Neuronal stem cell (in vitro differentiated cells): ENCODE data around the gene CDC42BPA.
A peak's percentile ranks its signal among the peaks of the same experiment; 100 is the strongest.
"Not testable (repeated sequence)": the region's sequence is repeated elsewhere in the genome, so short reads cannot be mapped to it uniquely, and the experiment has no call there.

Experiments used
- DNase-seq: peaks from one replicate; pipeline ENCODE4 v3.0.0-alpha.2; 2013; ENCODE audit warnings: low spot score
- H2AFZ ChIP-seq: one replicate; pipeline ENCODE4 v1.6.1; 2013; ENCODE audit warnings: mild to moderate bottlenecking, low read length, inconsistent platforms
- H2AK5ac ChIP-seq: 2 replicates; pipeline ENCODE4 v1.6.1; 2013; ENCODE audit warnings: low read depth, mild to moderate bottlenecking, inconsistent platforms, low read length, moderate library complexity, mixed read lengths
- H2BK120ac ChIP-seq: 2 replicates; pipeline ENCODE4 v1.6.1; 2013; ENCODE audit warnings: low read depth, mild to moderate bottlenecking, inconsistent platforms, low read length, moderate library complexity, mixed read lengths
- H2BK12ac ChIP-seq: one replicate; pipeline ENCODE4 v1.6.1; 2013; ENCODE audit warnings: low read length, inconsistent platforms
- H2BK15ac ChIP-seq: 2 replicates; pipeline ENCODE4 v1.6.1; 2013; ENCODE audit warnings: mild to moderate bottlenecking, low read length, inconsistent platforms, mixed read lengths
- H2BK5ac ChIP-seq: one replicate; pipeline ENCODE4 v1.6.1; 2013; ENCODE audit warnings: inconsistent platforms, mild to moderate bottlenecking, low read length, moderate library complexity
- H3K14ac ChIP-seq: one replicate; pipeline ENCODE4 v1.6.1; 2013; ENCODE audit warnings: low read length, inconsistent platforms
- H3K18ac ChIP-seq: 2 replicates; pipeline ENCODE4 v1.6.1; 2013; ENCODE audit warnings: low read length, inconsistent platforms
- H3K23ac ChIP-seq: 2 replicates; pipeline ENCODE4 v1.6.1; 2013; ENCODE audit warnings: low read depth, mild to moderate bottlenecking, mixed read lengths, low read length, inconsistent platforms; ENCODE audit not compliant: poor library complexity
- H3K27ac ChIP-seq: replicated peaks from 3 replicates; pipeline ENCODE4 v1.5.1; 2013; ENCODE audit warnings: low read length, inconsistent platforms
- H3K27me3 ChIP-seq, 3 experiments: 2 replicates each; pipeline ENCODE4 v1.6.1; 2013; ENCODE audit warnings: low read length in 3 of 3, mild to moderate bottlenecking in 2 of 3, inconsistent platforms in 1 of 3, low read depth in 1 of 3, mixed read lengths in 1 of 3, moderate library complexity in 1 of 3; ENCODE audit not compliant: control insufficient read depth in 3 of 3, insufficient read depth in 3 of 3
- H3K36me3 ChIP-seq, 2 donors: replicated peaks in 1 of 2; 2 replicates each; pipeline ENCODE4 v1.6.1; 2013; ENCODE audit warnings: low read length in 2 of 2; ENCODE audit not compliant: control insufficient read depth in 2 of 2, insufficient read depth in 2 of 2
- H3K4ac ChIP-seq: 2 replicates; pipeline ENCODE4 v1.6.1; 2013; ENCODE audit warnings: inconsistent platforms, mild to moderate bottlenecking, low read length, moderate library complexity
- H3K4me1 ChIP-seq, 2 donors: 1 replicate in 1 of 2; 2 replicates in 1 of 2; pipeline ENCODE4 v1.6.1; 2013; ENCODE audit warnings: low read length in 2 of 2, low read depth in 1 of 2; ENCODE audit not compliant: control insufficient read depth in 2 of 2, insufficient read depth in 1 of 2
- H3K4me2 ChIP-seq: one replicate; pipeline ENCODE4 v1.6.1; 2013; ENCODE audit warnings: mild to moderate bottlenecking, low read length, inconsistent platforms; ENCODE audit not compliant: insufficient read depth, poor library complexity, severe bottlenecking
- H3K4me3 ChIP-seq, 2 donors: 2 replicates each; pipeline ENCODE4 v1.5.1; 2013; ENCODE audit warnings: low read length in 2 of 2, mild to moderate bottlenecking in 2 of 2, inconsistent platforms in 1 of 2, moderate library complexity in 1 of 2
- H3K79me1 ChIP-seq: one replicate; pipeline ENCODE4 v1.6.1; 2013; ENCODE audit warnings: low read depth, mild to moderate bottlenecking, inconsistent platforms, low read length, moderate library complexity
- H3K9ac ChIP-seq: one replicate; pipeline ENCODE4 v1.6.1; 2013; ENCODE audit warnings: mild to moderate bottlenecking, low read depth, low read length, inconsistent platforms; ENCODE audit not compliant: poor library complexity
- H3K9me3 ChIP-seq, 2 donors: replicated peaks in 1 of 2; 2 replicates each; pipeline versions ENCODE3 to v1.6.1; 2013; ENCODE audit warnings: low read length in 2 of 2, mild to moderate bottlenecking in 2 of 2, inconsistent platforms in 1 of 2, low read depth in 1 of 2, mixed read lengths in 1 of 2, moderate library complexity in 1 of 2; ENCODE audit not compliant: control insufficient read depth in 2 of 2, insufficient read depth in 1 of 2
- H4K8ac ChIP-seq: one replicate; pipeline ENCODE4 v1.6.1; 2013; ENCODE audit warnings: low read depth, mild to moderate bottlenecking, inconsistent platforms, low read length, moderate library complexity
- H4K91ac ChIP-seq: one replicate; pipeline ENCODE4 v1.6.1; 2013; ENCODE audit warnings: low read length, low read depth, mild to moderate bottlenecking, inconsistent platforms; ENCODE audit not compliant: poor library complexity
- WGBS, 2 donors: extraction: QIAGEN DNeasy Blood & Tissue Kit; methylation state at CpG; one replicate each; pipeline ENCODE4 v1.1.7; 2013; ENCODE audit warnings: missing lambda C conversion rate in 2 of 2, mixed read lengths in 1 of 2; ENCODE audit not compliant: insufficient read length in 2 of 2, insufficient replicate concordance in 1 of 2; ENCODE audit errors: extremely low coverage in 2 of 2; 5-methylcytosine and 5-hydroxymethylcytosine counted together

Gene CDC42BPA

DNA sequence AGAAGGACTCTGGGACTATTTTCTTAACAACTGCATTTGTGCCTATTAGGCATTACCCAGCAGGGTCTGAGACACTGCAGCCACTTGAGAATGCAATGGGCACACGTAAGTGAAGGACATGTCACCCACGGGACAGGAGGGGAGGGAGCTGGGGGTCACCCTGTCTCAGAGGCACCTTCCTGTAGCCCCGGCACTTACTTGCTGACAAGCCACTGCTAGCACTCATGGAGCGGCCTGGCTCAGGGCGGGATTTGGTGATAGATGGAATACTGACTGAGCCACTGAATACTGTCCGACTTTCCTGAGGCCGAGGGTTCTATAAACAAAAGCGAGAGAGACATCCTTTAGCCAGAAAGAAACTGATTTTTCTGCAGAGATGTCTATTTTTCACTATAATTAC, 313.5 kb downstream of the CDC42BPA start:
- Histone ChIP-seq H3K4ac (no peak overlapping the region), H2BK15ac (no peak overlapping the region), H3K4me3 (peak overlapping the region in 1 of 2 donors; percentile 52), H3K36me3 (peaks cover 4 to 37% of the 10 kb centered on the region in 2 donors), H3K18ac (no peak overlapping the region), H2AFZ (no peak overlapping the region), H2BK12ac (no peak overlapping the region), H4K91ac (no peak overlapping the region), H3K14ac (no peak overlapping the region), H3K23ac (no peak overlapping the region), H3K9me3 (no peaks in the 10 kb centered on the region), H2BK5ac (no peak overlapping the region), H2AK5ac (no peak overlapping the region), H3K4me1 (peaks cover 0 to 1% of the 10 kb centered on the region in 2 donors), H2BK120ac (no peak overlapping the region), H3K79me1 (no peaks in the 10 kb centered on the region), H4K8ac (no peak overlapping the region), H3K27ac (no peak overlapping the region), H3K27me3 (no peaks in the 10 kb centered on the region), H3K9ac (no peak overlapping the region), H3K4me2 (no peak overlapping the region)
- no CpG with 5 or more reads among the region's 8 CpGs for WGBS, 2 donors
- DNase-seq = no peak

DNA sequence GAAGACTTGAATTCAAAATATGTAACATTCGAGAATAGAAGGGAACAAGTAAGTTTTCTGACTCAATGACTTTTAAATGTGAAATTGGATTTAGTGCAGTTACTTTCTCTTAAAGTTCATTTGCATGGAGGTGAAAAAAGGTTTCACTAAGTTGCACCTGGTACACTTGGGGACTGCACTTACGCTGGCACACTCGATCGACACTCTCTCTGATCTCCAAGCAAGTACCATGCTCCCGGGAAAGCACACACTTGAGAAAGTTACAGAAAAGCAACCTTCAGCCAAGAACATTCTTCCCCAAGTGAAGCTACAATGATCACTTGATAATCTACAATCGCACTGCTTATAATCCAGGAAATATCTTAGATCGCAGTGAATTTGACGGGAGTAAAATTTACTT, 315.1 kb downstream of the CDC42BPA start:
- no peak overlapping the region for H2BK5ac ChIP-seq
- WGBS, 2 donors = no CpG with 5 or more reads among the region's 8 CpGs

DNA sequence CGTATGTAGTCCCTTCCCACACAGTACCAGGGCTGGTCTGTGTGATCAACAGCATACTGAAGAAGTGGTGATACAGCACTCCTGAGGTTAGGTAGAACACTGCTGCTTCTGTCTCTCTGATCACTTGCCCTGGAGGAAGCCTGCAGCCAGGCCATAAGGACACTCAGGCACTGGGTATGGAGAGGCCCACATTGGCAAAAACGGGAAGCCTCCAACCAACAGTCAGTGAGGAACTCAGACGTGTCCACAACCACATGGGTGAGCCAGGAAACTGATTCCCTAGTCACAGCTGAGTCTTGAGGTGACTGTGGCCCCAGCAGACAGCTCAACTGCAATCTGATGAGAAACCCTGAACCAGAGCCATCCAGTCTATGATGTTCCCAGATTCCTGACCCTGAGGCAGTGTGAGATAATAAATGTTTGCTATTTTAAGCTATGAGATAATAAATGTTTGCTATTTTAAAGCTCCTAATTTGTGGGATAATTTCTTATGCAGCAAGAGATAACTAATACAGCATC, 315.7 kb downstream of the CDC42BPA start:
- no peaks in the 10 kb centered on the region for H3K9me3 ChIP-seq
- no peak overlapping the region for H3K4ac ChIP-seq
- H4K91ac ChIP-seq = no peak overlapping the region
- H3K23ac ChIP-seq = no peak overlapping the region
- H2BK120ac ChIP-seq = no peak overlapping the region
- no peak overlapping the region for H3K18ac ChIP-seq
- no peak overlapping the region for H3K14ac ChIP-seq
- no CpG with 5 or more reads among the region's 3 CpGs for WGBS, 2 donors
- no peak overlapping the region for H3K4me2 ChIP-seq
- H2AFZ ChIP-seq = no peak overlapping the region
- H2BK15ac ChIP-seq = no peak overlapping the region
- H3K9ac ChIP-seq = no peak overlapping the region
- peaks cover 0 to 1% of the 10 kb centered on the region in 2 donors for H3K4me1 ChIP-seq
- no peak overlapping the region for H2BK5ac ChIP-seq
- peaks cover 4 to 37% of the 10 kb centered on the region in 2 donors for H3K36me3 ChIP-seq
- H3K4me3 ChIP-seq = no peak overlapping the region
- no peak overlapping the region for H4K8ac ChIP-seq
- H3K27ac ChIP-seq = no peak overlapping the region
- no peak overlapping the region for H2BK12ac ChIP-seq
- no peak for DNase-seq
- H3K79me1 ChIP-seq = no peaks in the 10 kb centered on the region
- H2AK5ac ChIP-seq = no peak overlapping the region
- no peaks in the 10 kb centered on the region for H3K27me3 ChIP-seq

More for the DNA sequence above, 315.1 kb downstream of the CDC42BPA start:
- H3K23ac ChIP-seq = no peak overlapping the region
- H3K9me3 ChIP-seq = no peaks in the 10 kb centered on the region
- no peak overlapping the region for H3K27ac ChIP-seq
- H3K27me3 ChIP-seq = no peaks in the 10 kb centered on the region
- H2BK120ac ChIP-seq = no peak overlapping the region
- no peak overlapping the region for H3K4me2 ChIP-seq
- DNase-seq = no peak
- no peak overlapping the region for H4K91ac ChIP-seq
- H4K8ac ChIP-seq = no peak overlapping the region
- H3K14ac ChIP-seq = no peak overlapping the region
- H2BK15ac ChIP-seq = no peak overlapping the region
- peaks cover 0 to 1% of the 10 kb centered on the region in 2 donors for H3K4me1 ChIP-seq
- no peak overlapping the region for H3K9ac ChIP-seq
- no peak overlapping the region for H3K4ac ChIP-seq
- no peak overlapping the region for H2AK5ac ChIP-seq
- H3K79me1 ChIP-seq = no peaks in the 10 kb centered on the region
- H3K36me3 ChIP-seq = peaks cover 4 to 37% of the 10 kb centered on the region in 2 donors
- H2BK12ac ChIP-seq = no peak overlapping the region
- no peak overlapping the region for H2AFZ ChIP-seq
- no peak overlapping the region for H3K18ac ChIP-seq
- H3K4me3 ChIP-seq = no peak overlapping the region

DNA sequence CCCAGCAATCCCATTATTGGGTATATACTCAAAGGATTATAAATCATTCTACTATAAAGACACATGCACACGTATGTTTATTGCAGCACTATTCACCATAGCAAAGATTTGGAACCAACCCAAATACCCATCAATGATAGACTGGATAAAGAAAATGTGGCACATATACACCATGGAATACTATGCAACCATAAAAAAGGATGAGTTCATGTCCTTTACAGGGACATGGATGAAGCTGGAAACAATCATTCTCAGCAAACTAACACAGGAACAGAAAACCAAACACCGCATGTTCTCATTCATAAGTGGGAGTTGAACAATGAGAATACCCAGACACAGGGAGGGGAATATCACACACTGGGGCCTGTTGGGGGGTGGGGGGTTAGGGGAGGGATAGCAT, 318.7 kb downstream of the CDC42BPA start:
- not testable (repeated sequence) for H3K27ac ChIP-seq, H2BK12ac ChIP-seq, H4K91ac ChIP-seq, H4K8ac ChIP-seq, H3K23ac ChIP-seq, H3K4ac ChIP-seq, H3K4me2 ChIP-seq, H3K9ac ChIP-seq, H3K18ac ChIP-seq, H2BK15ac ChIP-seq, H3K9me3 ChIP-seq, H3K4me3 ChIP-seq, H2AK5ac ChIP-seq, H2AFZ ChIP-seq, H2BK5ac ChIP-seq, H3K27me3 ChIP-seq, H2BK120ac ChIP-seq, H3K14ac ChIP-seq, H3K79me1 ChIP-seq, DNase-seq
- no CpG with 5 or more reads among the region's 2 CpGs for WGBS, 2 donors
- peaks cover 4 to 34% of the 10 kb centered on the region in 2 donors for H3K36me3 ChIP-seq
- H3K4me1 ChIP-seq = peaks cover 10 to 15% of the 10 kb centered on the region in 2 donors
